ENCODE data around the gene PNLDC1.
"Not testable (repeated sequence)": the region's sequence is repeated elsewhere in the genome, so short reads cannot be mapped to it uniquely, and the experiment has no call there.

PNLDC1 gene

DNA sequence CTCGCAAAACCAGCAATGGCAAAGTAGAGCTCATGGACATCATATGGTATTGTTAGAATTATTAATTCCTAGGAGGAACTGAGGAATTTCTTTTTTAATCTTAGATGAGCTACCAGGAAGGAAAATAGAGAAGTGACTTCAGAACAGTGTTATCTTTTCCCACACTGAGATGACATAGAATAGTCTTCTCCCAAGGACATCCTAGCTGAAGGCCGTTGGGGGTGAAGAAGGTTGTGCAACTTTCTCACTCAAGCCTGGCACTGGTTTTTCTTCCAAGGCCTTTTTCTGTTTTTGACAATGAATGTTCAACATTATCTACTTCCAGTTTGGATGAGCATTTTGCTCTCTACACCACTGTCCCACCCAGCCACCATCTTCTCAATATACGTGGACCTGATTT, 54.9 kb downstream of the PNLDC1 start:
- DNase-seq = no peak

DNA sequence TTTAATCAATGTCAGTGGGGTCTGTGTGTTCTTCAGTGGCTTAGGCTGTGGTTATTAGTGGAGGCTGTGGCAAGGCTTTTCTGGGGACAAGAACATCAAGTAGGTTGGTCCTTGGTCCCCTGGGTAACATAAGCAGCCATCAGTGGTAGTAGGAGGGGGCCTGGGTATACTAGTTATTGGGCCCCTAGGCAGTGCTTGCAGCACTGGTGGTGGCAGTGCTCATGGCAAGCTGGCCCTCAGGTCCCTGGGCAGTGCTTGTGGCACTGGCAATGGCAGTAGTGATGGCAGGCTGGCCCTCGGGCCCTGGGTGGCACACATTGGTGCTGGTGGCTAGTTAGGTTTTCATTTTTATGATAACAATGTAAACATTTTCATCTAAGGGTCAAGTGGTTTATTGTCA, 58.2 kb downstream of the PNLDC1 start:
- DNase-seq = no peak

DNA sequence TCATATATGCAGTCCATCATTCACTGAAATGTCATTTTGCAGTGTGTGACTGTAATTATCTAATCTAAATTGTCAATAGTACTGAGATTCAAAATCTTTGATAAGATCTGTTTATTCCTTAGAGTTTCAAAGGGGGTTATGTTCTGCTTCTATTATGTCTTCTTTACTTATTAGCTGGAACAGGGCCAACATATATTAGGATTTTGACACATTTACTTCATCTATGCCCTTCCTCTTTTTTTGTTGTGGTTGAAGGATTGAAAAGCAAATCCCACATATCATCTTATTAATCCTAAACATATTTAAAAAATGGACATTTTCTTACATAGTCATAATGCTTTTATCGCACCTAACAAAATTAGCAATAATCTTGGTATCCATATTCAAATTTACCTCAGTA, 60.4 kb downstream of the PNLDC1 start:
- no peak for DNase-seq

DNA sequence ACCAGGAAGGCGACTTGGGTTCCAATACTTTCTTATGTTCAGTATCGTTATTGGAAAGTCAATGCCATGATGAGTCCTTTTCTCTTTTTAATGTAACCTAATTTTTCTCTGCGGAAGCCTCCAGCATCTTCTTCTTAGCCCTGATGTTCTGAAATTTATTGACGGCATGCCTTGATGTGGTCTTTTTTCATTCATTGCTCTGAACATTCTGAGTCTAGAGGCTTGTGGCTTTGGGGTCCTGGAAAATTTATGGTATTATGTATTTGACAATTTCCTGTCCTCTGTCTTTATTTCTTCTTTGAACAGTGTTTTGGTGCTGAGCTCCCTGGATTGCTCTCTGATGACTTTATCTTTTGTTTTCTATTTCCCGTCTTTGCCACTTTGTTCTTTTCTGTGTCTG, 62.0 kb downstream of the PNLDC1 start:
- DNase-seq = no peak

DNA sequence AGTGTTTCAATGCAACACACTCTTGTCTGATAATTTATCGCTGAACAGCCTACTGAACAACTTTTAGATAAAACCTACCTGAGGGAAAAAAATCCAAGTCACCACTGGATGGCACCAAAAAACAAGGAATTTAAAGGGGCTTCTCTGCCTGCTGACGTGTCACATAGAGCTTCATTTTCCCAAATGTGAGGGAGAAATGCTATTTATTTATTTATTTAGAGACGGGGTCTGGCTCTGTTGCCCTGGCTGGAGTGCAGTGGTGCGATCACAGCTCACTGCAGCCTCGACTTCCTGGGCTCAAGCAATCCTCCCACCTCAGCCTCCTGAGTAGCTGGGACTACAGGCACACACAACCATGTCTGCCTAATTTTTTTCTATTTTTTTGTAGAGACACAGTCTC, 63.3 kb downstream of the PNLDC1 start:
- DNase-seq = not testable (repeated sequence)

DNA sequence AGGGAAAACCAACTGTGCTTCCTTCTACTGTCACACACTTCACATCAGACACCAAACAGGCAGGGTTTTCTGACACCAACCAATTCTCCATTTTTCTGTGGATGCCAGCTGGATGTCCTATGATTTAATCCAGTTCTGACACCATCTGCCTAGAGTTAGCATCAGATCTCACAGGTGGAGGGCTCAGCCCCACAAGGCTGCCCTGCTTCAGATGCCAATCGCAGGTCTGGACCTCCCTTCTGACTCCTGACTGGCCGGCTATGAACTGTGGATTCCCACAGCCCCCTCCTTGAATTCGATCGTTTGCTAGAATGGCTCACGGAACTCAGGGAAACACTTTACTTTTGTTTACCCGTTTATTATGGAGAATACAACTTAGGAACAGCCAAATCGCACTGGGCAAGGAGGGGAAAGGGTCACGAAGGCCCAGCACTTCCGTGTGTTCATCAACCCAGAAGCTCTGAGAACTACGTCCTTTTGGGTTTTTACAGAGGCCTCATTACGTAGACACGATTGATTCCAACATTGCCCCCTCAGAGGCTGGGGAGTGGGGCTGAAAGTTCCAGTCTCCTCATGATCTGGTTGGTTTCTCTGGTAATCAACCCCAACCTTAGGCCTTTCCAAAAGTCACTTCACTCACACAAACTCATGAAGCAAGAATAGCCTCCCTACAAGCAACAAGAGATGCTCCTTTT, 65.3 kb downstream of the PNLDC1 start:
- DNase-seq = no peak

DNA sequence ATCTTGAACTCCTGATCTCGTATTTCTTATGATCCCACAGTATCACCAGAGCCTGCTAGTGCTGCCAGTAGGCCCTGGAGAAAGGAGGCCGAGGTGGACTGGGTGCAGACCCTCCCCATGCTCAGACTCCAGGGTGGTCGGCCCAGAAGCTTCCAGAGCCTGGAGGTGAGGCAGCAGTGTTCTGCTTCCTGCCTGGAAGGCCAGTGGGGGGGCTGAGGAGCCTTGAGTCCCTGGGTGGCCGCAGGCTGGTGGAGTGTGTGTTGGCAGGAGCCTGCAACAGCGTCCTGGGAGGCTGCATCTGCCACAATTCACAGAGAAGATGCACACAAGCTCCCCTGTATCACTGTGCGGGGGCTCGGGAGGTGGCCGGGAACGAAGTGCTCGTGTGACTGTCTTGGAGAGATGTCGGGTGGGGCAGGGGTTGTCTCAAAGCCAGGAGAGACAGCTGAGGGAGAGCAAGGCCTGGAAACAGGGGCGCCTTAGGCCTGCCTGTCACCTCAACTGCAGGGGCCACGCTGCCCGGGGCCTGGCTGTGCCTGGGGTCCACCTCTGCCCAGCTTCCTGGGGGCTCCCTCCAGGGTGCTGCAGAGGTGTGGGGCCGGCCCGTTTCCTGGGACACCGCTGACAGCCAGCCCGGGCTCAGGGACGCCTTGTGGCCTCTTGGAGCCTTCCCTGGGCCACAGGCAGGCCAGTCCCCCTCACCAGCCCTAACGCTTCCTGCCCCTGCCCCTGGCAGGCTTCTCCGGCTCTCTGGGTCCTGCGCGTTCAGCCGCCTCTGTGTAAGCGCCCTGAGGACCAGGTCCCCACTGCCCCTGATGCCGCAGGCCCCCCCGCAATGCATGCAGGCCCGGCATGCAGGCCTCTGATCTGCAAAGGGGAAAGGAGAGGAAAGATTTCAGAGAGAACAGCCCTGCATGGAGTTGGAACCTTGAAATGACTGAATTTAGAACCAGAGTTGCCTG, 66.5 kb downstream of the PNLDC1 start:
- DNase-seq = no peak
